Stimulated activated CD4-positive, alpha-beta T cell treated with anti-CD3 and anti-CD28 coated beads, Interleukin-1b, Interleukin-23, amount 100 ng/mL, for 24 hours (primary cell): ENCODE data around the gene PRKG1.
"Not testable (repeated sequence)": the region's sequence is repeated elsewhere in the genome, so short reads cannot be mapped to it uniquely, and the experiment has no call there.

Source experiments
- DNase-seq, 4 experiments: peaks; one replicate each; pipeline ENCODE4 v3.0.0-alpha.2; 2020; ENCODE audit warnings: low read depth in 4 of 4, low spot score in 1 of 4

The PRKG1 gene

GRCh38 chr10:51733057-51733456 is 658.8 kb downstream of the PRKG1 start:
- no peak for DNase-seq

- DNase-seq = no peak
These were observed 668.9 kb downstream of the PRKG1 start for GRCh38 chr10:51743146-51743545.

- DNase-seq = no peak
These were observed 670.1 kb downstream of the PRKG1 start for GRCh38 chr10:51744235-51745000.

GRCh38 chr10:51745397-51745796 is 671.1 kb downstream of the PRKG1 start:
- DNase-seq = no peak

- DNase-seq = no peak
These were observed 672.9 kb downstream of the PRKG1 start for GRCh38 chr10:51747216-51747615.

- DNase-seq = no peak
These were observed 674.7 kb downstream of the PRKG1 start for GRCh38 chr10:51748959-51749358.

- no peak for DNase-seq
These were observed 684.1 kb downstream of the PRKG1 start for GRCh38 chr10:51758366-51758765.

GRCh38 chr10:51758838-51759237 is 684.6 kb downstream of the PRKG1 start:
- DNase-seq = not testable (repeated sequence)

GRCh38 chr10:51759896-51760534 is 685.7 kb downstream of the PRKG1 start:
- no peak for DNase-seq

- DNase-seq = no peak
These were observed 686.8 kb downstream of the PRKG1 start for GRCh38 chr10:51760864-51761640.

GRCh38 chr10:51763746-51764145 is 689.5 kb downstream of the PRKG1 start:
- no peak for DNase-seq

GRCh38 chr10:51765284-51765971 is 691.1 kb downstream of the PRKG1 start:
- no peak for DNase-seq

- no peak for DNase-seq
These were observed 692.3 kb downstream of the PRKG1 start for GRCh38 chr10:51766423-51767102.

- no peak for DNase-seq
These were observed 692.9 kb downstream of the PRKG1 start for GRCh38 chr10:51767103-51767763.

- no peak for DNase-seq
These were observed 694.7 kb downstream of the PRKG1 start for GRCh38 chr10:51768886-51769465.

- no peak for DNase-seq
These were observed 696.4 kb downstream of the PRKG1 start for GRCh38 chr10:51770709-51771108.

- DNase-seq = no peak
These were observed 698.1 kb downstream of the PRKG1 start for GRCh38 chr10:51772387-51772786.

- DNase-seq = no peak
These were observed 699.4 kb downstream of the PRKG1 start for GRCh38 chr10:51773681-51774080.

GRCh38 chr10:51783941-51784340 is 709.7 kb downstream of the PRKG1 start:
- no peak for DNase-seq
